Measurements from ENCODE around the gene PREPL. TPM values are rescaled to one million over a fixed set of nuclear protein-coding genes. Genes with fewer than 3 reads are reported as not detected.

The PREPL gene
- total RNA-seq, 1 donor from 2014 or later = 23.7 TPM

- no peaks in the 10 kb centered on the region for H3K27me3 ChIP-seq (ENCODE audit: control insufficient read depth, insufficient read depth, low read length)
- H3K36me3 ChIP-seq (ENCODE audit: control insufficient read depth, insufficient read depth, low read length) = no peaks in the 10 kb centered on the region
- no peak overlapping the region for H3K4me3 ChIP-seq (ENCODE audit: low read depth, low read length)
- TF ChIP-seq, protein P1, sequence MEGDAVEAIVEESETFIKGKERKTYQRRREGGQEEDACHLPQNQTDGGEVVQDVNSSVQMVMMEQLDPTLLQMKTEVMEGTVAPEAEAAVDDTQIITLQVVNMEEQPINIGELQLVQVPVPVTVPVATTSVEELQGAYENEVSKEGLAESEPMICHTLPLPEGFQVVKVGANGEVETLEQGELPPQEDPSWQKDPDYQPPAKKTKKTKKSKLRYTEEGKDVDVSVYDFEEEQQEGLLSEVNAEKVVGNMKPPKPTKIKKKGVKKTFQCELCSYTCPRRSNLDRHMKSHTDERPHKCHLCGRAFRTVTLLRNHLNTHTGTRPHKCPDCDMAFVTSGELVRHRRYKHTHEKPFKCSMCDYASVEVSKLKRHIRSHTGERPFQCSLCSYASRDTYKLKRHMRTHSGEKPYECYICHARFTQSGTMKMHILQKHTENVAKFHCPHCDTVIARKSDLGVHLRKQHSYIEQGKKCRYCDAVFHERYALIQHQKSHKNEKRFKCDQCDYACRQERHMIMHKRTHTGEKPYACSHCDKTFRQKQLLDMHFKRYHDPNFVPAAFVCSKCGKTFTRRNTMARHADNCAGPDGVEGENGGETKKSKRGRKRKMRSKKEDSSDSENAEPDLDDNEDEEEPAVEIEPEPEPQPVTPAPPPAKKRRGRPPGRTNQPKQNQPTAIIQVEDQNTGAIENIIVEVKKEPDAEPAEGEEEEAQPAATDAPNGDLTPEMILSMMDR (IDR thresholded peaks at IDR 0.05; ENCODE audit: insufficient read depth, low read length, severe bottlenecking) = no peak
- DNase-seq (ENCODE audit: low read depth) (no peak), FAIRE-seq (no peak)
Observed at GRCh38 chr2:44301111-44301510, 60.2 kb downstream of the PREPL start.

GRCh38 chr2:44299635-44300034 is 61.7 kb downstream of the PREPL start:
- FAIRE-seq (no peak), DNase-seq (ENCODE audit: low read depth) (no peak)
- Histone ChIP-seq H3K4me3 (ENCODE audit: low read depth, low read length) (no peak overlapping the region), H3K36me3 (ENCODE audit: control insufficient read depth, insufficient read depth, low read length) (no peaks in the 10 kb centered on the region), H3K27me3 (ENCODE audit: control insufficient read depth, insufficient read depth, low read length) (no peaks in the 10 kb centered on the region)
- TF ChIP-seq, protein P1 (IDR thresholded peaks at IDR 0.05; ENCODE audit: insufficient read depth, low read length, severe bottlenecking) = no peak

DNA sequence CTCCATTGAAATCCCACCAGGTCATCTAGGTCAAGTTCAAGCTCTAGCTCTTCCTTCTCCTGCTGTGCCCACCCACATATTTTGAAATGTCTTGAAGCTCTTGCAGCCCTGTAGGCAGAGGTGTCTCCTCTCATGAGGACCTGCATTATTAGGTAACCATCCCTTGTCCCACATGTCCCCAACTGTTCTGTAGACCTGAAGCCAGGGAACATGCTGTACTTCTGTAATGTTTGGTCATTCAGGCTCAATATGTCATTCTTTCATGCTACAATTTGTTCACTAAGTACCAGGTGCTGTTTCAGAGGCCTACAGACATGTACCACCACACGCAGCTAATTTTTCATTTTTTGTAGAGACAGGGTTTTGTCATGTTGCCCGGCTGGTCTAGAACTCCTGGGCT is 63.9 kb downstream of the PREPL start:
- H3K27me3 ChIP-seq (ENCODE audit: control insufficient read depth, insufficient read depth, low read length) = no peaks in the 10 kb centered on the region
- H3K36me3 ChIP-seq (ENCODE audit: control insufficient read depth, insufficient read depth, low read length) = no peaks in the 10 kb centered on the region
- FAIRE-seq = no peak

GRCh38 chr2:44296653-44297052 is 64.6 kb downstream of the PREPL start:
- FAIRE-seq (no peak), DNase-seq (ENCODE audit: low read depth) (no peak)
- no peaks in the 10 kb centered on the region for H3K27me3 ChIP-seq (ENCODE audit: control insufficient read depth, insufficient read depth, low read length)
- H3K4me3 ChIP-seq (ENCODE audit: low read depth, low read length) = no peak overlapping the region
- TF ChIP-seq, protein P1 (IDR thresholded peaks at IDR 0.05; ENCODE audit: insufficient read depth, low read length, severe bottlenecking) = no peak
- no peaks in the 10 kb centered on the region for H3K36me3 ChIP-seq (ENCODE audit: control insufficient read depth, insufficient read depth, low read length)

More for the DNA sequence above, 63.9 kb downstream of the PREPL start:
- TF ChIP-seq, protein P1 (IDR thresholded peaks at IDR 0.05; ENCODE audit: insufficient read depth, low read length, severe bottlenecking) = no peak
- DNase-seq (ENCODE audit: low read depth) = no peak
- H3K4me3 ChIP-seq (ENCODE audit: low read depth, low read length) = no peak overlapping the region

DNA sequence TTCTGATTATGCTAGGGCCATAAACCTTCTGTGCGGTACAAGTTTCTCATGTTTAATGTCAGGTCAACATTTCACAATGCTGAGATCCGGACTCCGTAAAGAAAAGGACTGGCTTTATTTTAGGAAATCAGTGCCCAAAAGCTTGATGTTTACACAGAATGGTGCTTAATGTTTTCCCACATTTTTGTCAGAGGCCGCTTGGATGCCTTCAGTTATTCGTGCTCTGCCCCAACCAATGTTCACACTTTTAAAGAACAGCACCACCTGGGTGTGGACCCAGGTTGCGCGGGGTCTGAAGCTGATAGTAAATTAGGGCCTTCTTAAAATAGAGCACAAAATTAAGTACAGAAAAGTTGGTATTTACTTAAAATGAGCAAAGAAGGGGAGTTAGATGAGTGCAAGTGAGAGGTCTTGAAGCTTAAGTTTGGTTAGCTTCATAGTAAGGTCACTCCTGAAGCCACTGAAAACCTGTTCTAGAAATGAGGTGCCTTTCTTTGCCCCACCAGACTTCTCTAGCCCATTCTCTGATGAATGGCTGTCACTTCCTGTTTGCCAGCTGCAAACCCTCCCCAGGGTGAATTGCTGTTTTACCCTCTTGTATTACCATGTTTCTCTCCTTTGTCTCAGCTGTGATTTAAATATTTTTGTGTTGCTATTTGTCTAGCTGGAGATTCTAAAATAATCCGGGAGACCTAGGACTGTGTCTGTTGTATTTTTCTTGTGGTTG is 65.5 kb downstream of the PREPL start:
- H3K27me3 ChIP-seq (ENCODE audit: control insufficient read depth, insufficient read depth, low read length) = no peaks in the 10 kb centered on the region
- H3K36me3 ChIP-seq (ENCODE audit: control insufficient read depth, insufficient read depth, low read length) = no peaks in the 10 kb centered on the region
- DNase-seq (ENCODE audit: low read depth) = no peak
- H3K4me3 ChIP-seq (ENCODE audit: low read depth, low read length) = no peak overlapping the region
- TF ChIP-seq, protein P1 (IDR thresholded peaks at IDR 0.05; ENCODE audit: insufficient read depth, low read length, severe bottlenecking) = no peak
- FAIRE-seq = no peak

- DNase-seq (ENCODE audit: low read depth) (no peak), FAIRE-seq (no peak)
- Histone ChIP-seq H3K27me3 (ENCODE audit: control insufficient read depth, insufficient read depth, low read length) (no peaks in the 10 kb centered on the region), H3K36me3 (ENCODE audit: control insufficient read depth, insufficient read depth, low read length) (no peaks in the 10 kb centered on the region), H3K4me3 (ENCODE audit: low read depth, low read length) (no peak overlapping the region)
- TF ChIP-seq, protein P1 (IDR thresholded peaks at IDR 0.05; ENCODE audit: insufficient read depth, low read length, severe bottlenecking) = no peak
Observed at GRCh38 chr2:44295113-44295512, 66.2 kb downstream of the PREPL start.
